GM12878 (cell line): ENCODE results near the gene UBE2D3. TPM values are rescaled to one million over a fixed set of nuclear protein-coding genes. Genes with fewer than 3 reads are reported as not detected.

Source experiments
- BHLHE40 ChIP-seq, 2 experiments: fragments of 450-650 bp in 1 of 2; IDR thresholded peaks; 2 replicates each; pipeline ENCODE4 v1.6.1; 2011 to 2017; ENCODE audit warnings: low read depth in 2 of 2, borderline replicate concordance in 1 of 2, improper control_type of control experiment in 1 of 2, low read length in 1 of 2, mild to moderate bottlenecking in 1 of 2
- CBX5 ChIP-seq: sonication (generic); IDR thresholded peaks from 2 replicates; pipeline ENCODE4 v1.6.1; 2016; ENCODE audit warnings: low read depth, moderate library complexity, mild to moderate bottlenecking, inconsistent platforms
- CHD4 ChIP-seq: fragments of 200-600 bp; sonication (generic); IDR thresholded peaks from 2 replicates; pipeline ENCODE4 v1.6.1; 2016; ENCODE audit warnings: mild to moderate bottlenecking
- CREB1 ChIP-seq: IDR thresholded peaks from 2 replicates; pipeline ENCODE4 v1.6.1; 2012; ENCODE audit warnings: low read depth, mild to moderate bottlenecking, inconsistent platforms
- CUX1 ChIP-seq: IDR thresholded peaks from 2 replicates; pipeline ENCODE4 v1.6.1; 2012; ENCODE audit warnings: improper control_type of control experiment, low read depth, low read length; ENCODE audit not compliant: insufficient replicate concordance
- HDGF ChIP-seq: fragments of 450-650 bp; IDR thresholded peaks from 2 replicates; pipeline ENCODE4 v1.6.1; 2016; ENCODE audit warnings: antibody characterized with exemption
- JUNB ChIP-seq: IDR thresholded peaks from 2 replicates; pipeline ENCODE4 v1.6.1; 2016; ENCODE audit warnings: antibody characterized with exemption, mild to moderate bottlenecking
- PKNOX1 ChIP-seq: fragments of 450-650 bp; IDR thresholded peaks from 2 replicates; pipeline ENCODE4 v1.6.1; 2016; ENCODE audit warnings: mild to moderate bottlenecking
- POU2F2 ChIP-seq: IDR thresholded peaks from 3 replicates; pipeline ENCODE4 v1.6.1; 2011; ENCODE audit warnings: low read depth, mild to moderate bottlenecking, low read length, borderline replicate concordance
- SMARCA5 ChIP-seq: fragments of 450-650 bp; IDR thresholded peaks from 2 replicates; pipeline ENCODE4 v1.6.1; 2017; ENCODE audit warnings: mild to moderate bottlenecking
- STAT3 ChIP-seq: IDR thresholded peaks from 2 replicates; pipeline ENCODE4 v1.6.1; 2011; ENCODE audit warnings: low read depth, low read length, improper control_type of control experiment
- USF1 ChIP-seq: IDR thresholded peaks from 2 replicates; pipeline ENCODE4 v1.6.1; 2011; ENCODE audit warnings: borderline replicate concordance, low read depth, mild to moderate bottlenecking, moderate library complexity, mixed read lengths, low read length; ENCODE audit not compliant: insufficient read depth; ENCODE audit errors: extremely low read length
- ZBTB40 ChIP-seq: fragments of 450-650 bp; IDR thresholded peaks from 2 replicates; pipeline ENCODE4 v1.6.1; 2016; ENCODE audit warnings: mild to moderate bottlenecking, moderate library complexity, borderline replicate concordance
- ZNF384 ChIP-seq: IDR thresholded peaks from 2 replicates; pipeline ENCODE4 v1.6.1; 2012; ENCODE audit warnings: low read depth, mild to moderate bottlenecking, low read length, improper control_type of control experiment, borderline replicate concordance
- ZZZ3 ChIP-seq: IDR thresholded peaks from 2 replicates; pipeline ENCODE4 v1.6.1; 2011; ENCODE audit warnings: low read depth; ENCODE audit not compliant: control insufficient read depth, insufficient read length
- polyA plus RNA-seq, 11 experiments: library from polyadenylated mRNA; depleted of rRNA in 4 of 11; unstranded in 6 of 11; stranded (reverse) in 5 of 11; fragments of >200 nt; fragmentation: Nextera tagmentation in 4 of 11; fragmentation: Illumina TruSeq in 1 of 11; extraction: Ambion mirVana in 4 of 11; extraction: Trizol in 1 of 11; gene quantifications; 1 replicate in 1 of 11; 2 replicates in 10 of 11; pipeline versions ENCODE4 v1.2.1 to v1.2.3, GENCODE V29; 2011 to 2016; ENCODE audit warnings: inconsistent platforms in 2 of 11, missing spikeins in 2 of 11, low read depth in 1 of 11
- total RNA-seq, 4 experiments: library from RNA; depleted of rRNA in 3 of 4; stranded (reverse); fragments of >200 nt in 3 of 4; fragmentation: Illumina TruSeq in 1 of 4; extraction: Trizol in 1 of 4; gene quantifications; 2 replicates each; pipeline versions ENCODE4 v1.2.1 to v1.2.3, GENCODE V29; 2013 to 2021

The UBE2D3 gene
- total and polyA plus RNA-seq, 10 of the 15 experiments (the other 5 are each of a cell fraction or from before 2014, with no cell fraction given), result 162 to 572 (median 395) TPM

GRCh38 chr4:102827674-102828496, 534 bp upstream of the UBE2D3 start (continued):
- 0 out of 2 replicates have a peak, but pooled peaks have one; percentile 9 for TF ChIP-seq JUNB
- no peak for TF ChIP-seq SMARCA5
- TF ChIP-seq CUX1, result no peak
- no peak for TF ChIP-seq STAT3
- no peak for TF ChIP-seq CHD4
- peak; percentile 33; the same call in 2 of the 3 replicates for TF ChIP-seq POU2F2
- TF ChIP-seq ZNF384, result no peak
- peak; percentile 83 for TF ChIP-seq ZBTB40
- no peak for TF ChIP-seq ZZZ3
- TF ChIP-seq CBX5, result peak; percentile 42
- TF ChIP-seq HDGF, result peak; percentile 80
- TF ChIP-seq USF1, result no peak
- TF ChIP-seq PKNOX1, result peak; percentile 66
- peak; percentile 88 for TF ChIP-seq CREB1
- TF ChIP-seq BHLHE40 (IDR thresholded peaks at IDR 0.05; ENCODE audit: borderline replicate concordance in 1 of 2, low read depth in 2 of 2, low read length in 1 of 2), result peak; percentile 90 to 94
